HEK293 (cell line): ENCODE results near the gene FCHO1.

Experiments
- CTCF ChIA-PET: fragments of 350-600 bp; formaldehyde crosslinking; extraction: SDS; loops from one replicate; lab custom pipeline; 2021; ENCODE audit warnings: antibody characterized with exemption; lab: Yijun Ruan, JAX
- POLR2A ChIA-PET: fragments of 300-600 bp; formaldehyde crosslinking; extraction: SDS; loops from one replicate; lab custom pipeline; 2020; ENCODE audit warnings: antibody characterized with exemption, inconsistent platforms; lab: Yijun Ruan, JAX
- H3K27ac ChIP-seq: fragments of 200-500 bp; sonication (Bioruptor generic); 2 replicates; pipeline ENCODE4 v1.5.1; 2014; ENCODE audit warnings: low read depth, low read length, control low read depth, inconsistent platforms; ENCODE audit errors: extremely low read depth
- H3K36me3 ChIP-seq, 2 experiments: fragments of 200-500 bp in 1 of 2; sonication (Bioruptor generic) in 1 of 2; 1 replicate in 1 of 2; 2 replicates in 1 of 2; pipeline ENCODE4 v1.5.1; 2014 to 2017; ENCODE audit warnings: inconsistent platforms in 2 of 2, low read length in 2 of 2; ENCODE audit not compliant: control insufficient read depth in 2 of 2, insufficient read depth in 1 of 2
- H3K4me1 ChIP-seq: fragments of 200-500 bp; sonication (Bioruptor generic); 2 replicates; pipeline ENCODE4 v1.5.1; 2014; ENCODE audit warnings: mild to moderate bottlenecking, low read length, inconsistent platforms; ENCODE audit not compliant: control insufficient read depth, insufficient read depth
- H3K4me3 ChIP-seq: 2 replicates; pipeline ENCODE4 v1.5.1; 2011; ENCODE audit warnings: low read depth, mild to moderate bottlenecking, control low read depth, low read length, moderate library complexity
- H3K9me3 ChIP-seq: fragments of 200-500 bp; sonication (Bioruptor generic); 2 replicates; pipeline ENCODE4 v1.5.1; 2014; ENCODE audit warnings: low read depth, low read length, inconsistent platforms; ENCODE audit not compliant: control insufficient read depth, insufficient read depth
- KLF1 ChIP-seq: fragments of 450-650 bp; formaldehyde crosslinking; IDR thresholded peaks from 2 replicates; pipeline ENCODE4 v1.5.1; 2016; ENCODE audit warnings: missing biosample characterization, missing genetic modification characterization
- KLF16 ChIP-seq: fragments of 450-650 bp; formaldehyde crosslinking; IDR thresholded peaks from 2 replicates; pipeline ENCODE4 v1.5.1; 2017; ENCODE audit warnings: missing biosample characterization, missing genetic modification characterization
- KLF9 ChIP-seq: fragments of 450-650 bp; formaldehyde crosslinking; IDR thresholded peaks from 2 replicates; pipeline ENCODE4 v1.5.1; 2016; ENCODE audit warnings: missing biosample characterization, missing genetic modification characterization, low read depth
- OSR2 ChIP-seq: fragments of 450-650 bp; formaldehyde crosslinking; IDR thresholded peaks from 2 replicates; pipeline ENCODE4 v1.5.1; 2016; ENCODE audit warnings: missing biosample characterization, missing genetic modification characterization
- SP2 ChIP-seq: fragments of 450-650 bp; formaldehyde crosslinking; IDR thresholded peaks from 2 replicates; pipeline ENCODE4 v1.5.1; 2016; ENCODE audit warnings: missing biosample characterization, missing genetic modification characterization
- SP3 ChIP-seq: fragments of 450-650 bp; formaldehyde crosslinking; IDR thresholded peaks from 2 replicates; pipeline ENCODE4 v1.5.1; 2016; ENCODE audit warnings: missing biosample characterization, missing genetic modification characterization
- ZBTB6 ChIP-seq: fragments of 450-650 bp; formaldehyde crosslinking; IDR thresholded peaks from 2 replicates; pipeline ENCODE4 v1.5.1; 2017; ENCODE audit warnings: missing biosample characterization, missing genetic modification characterization
- ZNF24 ChIP-seq: fragments of 450-650 bp; formaldehyde crosslinking; IDR thresholded peaks from 2 replicates; pipeline ENCODE4 v1.5.1; 2016; ENCODE audit warnings: missing biosample characterization, missing genetic modification characterization
- ZNF366 ChIP-seq: fragments of 450-650 bp; formaldehyde crosslinking; conservative IDR thresholded peaks from 2 replicates; pipeline ENCODE4 v1.5.1; 2016; ENCODE audit warnings: missing biosample characterization, missing genetic modification characterization
- TF ChIP-seq, protein P1 (sequence below): fragments of 450-650 bp; formaldehyde crosslinking; IDR thresholded peaks from 2 replicates; pipeline ENCODE4 v1.5.1; 2016; ENCODE audit warnings: missing biosample characterization, missing genetic modification characterization
- TF ChIP-seq, protein P2 (sequence below): fragments of 450-650 bp; formaldehyde crosslinking; IDR thresholded peaks from 2 replicates; pipeline ENCODE4; 2016; ENCODE audit warnings: missing biosample characterization, missing genetic modification characterization
- TF ChIP-seq, protein P3 (sequence below): fragments of 450-650 bp; formaldehyde crosslinking; IDR thresholded peaks from 2 replicates; pipeline ENCODE4 v1.5.1; 2016; ENCODE audit warnings: missing biosample characterization, missing genetic modification characterization

The FCHO1 gene

DNA sequence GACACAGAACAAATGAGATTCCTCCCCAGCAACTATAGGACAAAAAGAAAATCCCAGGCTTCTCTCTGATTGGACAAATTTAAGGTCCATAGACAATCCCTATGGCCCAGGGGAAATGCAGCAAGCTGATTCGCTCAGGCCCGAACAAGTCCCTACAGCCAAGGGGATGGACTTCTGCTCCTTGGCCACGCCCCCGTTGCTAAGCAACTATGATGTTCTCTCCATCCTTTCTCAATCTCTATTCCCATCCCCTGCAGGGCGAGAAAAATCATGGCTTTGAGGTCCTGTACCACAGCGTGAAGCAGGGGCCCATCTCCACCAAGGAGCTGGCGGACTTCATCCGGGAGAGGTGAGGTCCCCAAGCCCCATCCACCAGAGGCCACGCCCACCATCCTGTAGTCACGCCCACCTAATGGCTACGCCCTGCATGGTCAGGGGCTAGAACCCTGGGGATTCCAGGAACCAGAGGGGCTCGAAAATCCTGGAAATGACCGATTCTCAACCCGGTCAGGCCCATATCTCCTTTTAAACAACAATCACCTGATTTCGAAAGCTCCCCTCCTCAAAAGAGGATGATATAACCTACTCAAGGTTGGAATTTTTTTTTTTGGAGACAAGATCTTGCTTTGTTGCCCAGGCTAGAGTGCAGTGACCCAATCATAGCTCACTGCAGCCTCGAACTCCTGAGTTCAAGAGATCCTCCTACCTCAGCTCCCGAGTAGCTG is 11.4 kb downstream of the FCHO1 start:
- CTCF ChIA-PET = interaction anchor here (0.6 to 3.0 kb wide), 5 partner anchors 13 to 321 kb away, joined by 3 to 14 read pairs (median 3); no protein-coding TSS in a partner anchor
- Histone ChIP-seq H3K9me3 (no peaks in the 10 kb centered on the region), H3K4me3 (no peak overlapping the region), H3K27ac (no peak overlapping the region), H3K4me1 (no peaks in the 10 kb centered on the region), H3K36me3 (no peaks in the 10 kb centered on the region)
- POLR2A ChIA-PET = interaction anchor here (0.6 to 1.0 kb wide), 2 partner anchors 43 to 64 kb away, joined by 3 to 8 read pairs; partner anchors contain the start of gene MAP1S
- TF ChIP-seq KLF9 (tag by site-specific recombination) (peak; percentile 94), KLF16 (tag by site-specific recombination) (peak; percentile 21; the same call in 1 of the 2 replicates), ZNF366 (peak; percentile 38), SP3 (tag by site-specific recombination) (peak; percentile 40; the same call in 1 of the 2 replicates), OSR2 (tag by site-specific recombination) (no peak), SP2 (tag by site-specific recombination) (peak; percentile 79)
- TF ChIP-seq, protein P1, sequence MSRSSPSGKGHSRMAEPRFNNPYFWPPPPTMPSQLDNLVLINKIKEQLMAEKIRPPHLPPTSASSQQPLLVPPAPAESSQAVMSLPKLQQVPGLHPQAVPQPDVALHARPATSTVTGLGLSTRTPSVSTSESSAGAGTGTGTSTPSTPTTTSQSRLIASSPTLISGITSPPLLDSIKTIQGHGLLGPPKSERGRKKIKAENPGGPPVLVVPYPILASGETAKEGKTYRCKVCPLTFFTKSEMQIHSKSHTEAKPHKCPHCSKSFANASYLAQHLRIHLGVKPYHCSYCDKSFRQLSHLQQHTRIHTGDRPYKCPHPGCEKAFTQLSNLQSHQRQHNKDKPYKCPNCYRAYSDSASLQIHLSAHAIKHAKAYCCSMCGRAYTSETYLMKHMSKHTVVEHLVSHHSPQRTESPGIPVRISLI (tag by site-specific recombination) = peak; percentile 57; the same call in 1 of the 2 replicates
- TF ChIP-seq, protein P2, sequence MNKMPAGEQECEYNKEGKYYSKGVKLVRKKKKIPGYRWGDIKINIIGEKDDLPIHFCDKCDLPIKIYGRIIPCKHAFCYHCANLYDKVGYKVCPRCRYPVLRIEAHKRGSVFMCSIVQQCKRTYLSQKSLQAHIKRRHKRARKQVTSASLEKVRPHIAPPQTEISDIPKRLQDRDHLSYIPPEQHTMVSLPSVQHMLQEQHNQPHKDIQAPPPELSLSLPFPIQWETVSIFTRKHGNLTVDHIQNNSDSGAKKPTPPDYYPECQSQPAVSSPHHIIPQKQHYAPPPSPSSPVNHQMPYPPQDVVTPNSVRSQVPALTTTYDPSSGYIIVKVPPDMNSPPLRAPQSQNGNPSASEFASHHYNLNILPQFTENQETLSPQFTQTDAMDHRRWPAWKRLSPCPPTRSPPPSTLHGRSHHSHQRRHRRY (tag by site-specific recombination) = no peak
- TF ChIP-seq, all 188 proteins: peak for 6

DNA sequence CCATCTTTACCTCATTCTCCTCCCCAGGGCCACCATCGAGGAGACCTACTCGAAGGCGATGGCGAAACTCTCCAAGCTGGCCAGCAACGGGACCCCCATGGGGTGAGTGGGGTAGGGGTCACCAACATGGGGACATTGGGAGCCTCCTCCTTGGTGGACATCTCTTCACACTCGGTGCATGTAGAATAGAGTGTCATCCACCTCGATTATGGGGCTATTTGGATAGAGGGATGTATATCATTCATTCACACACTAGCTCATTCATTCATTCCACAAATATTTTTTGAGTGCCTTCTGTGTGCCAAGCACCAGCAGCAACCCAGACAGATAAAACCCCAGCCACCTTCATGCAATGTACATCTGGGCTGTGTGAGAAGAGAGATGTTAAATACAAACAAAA is 13.1 kb downstream of the FCHO1 start:
- TF ChIP-seq ZNF24 (0 out of 2 replicates have a peak, but pooled peaks have one; percentile 21), ZBTB6 (tag by site-specific recombination) (no peak)
- ChIA-PET CTCF (interaction anchor here (0.5 to 0.7 kb wide), 4 partner anchors 30 to 512 kb away, joined by 3 read pairs; no protein-coding TSS in a partner anchor), POLR2A (no interaction called here)
- H3K4me1 ChIP-seq = no peaks in the 10 kb centered on the region
- no peaks in the 10 kb centered on the region for H3K9me3 ChIP-seq
- H3K27ac ChIP-seq = no peak overlapping the region
- no peaks in the 10 kb centered on the region for H3K36me3 ChIP-seq
- no peak overlapping the region for H3K4me3 ChIP-seq

DNA sequence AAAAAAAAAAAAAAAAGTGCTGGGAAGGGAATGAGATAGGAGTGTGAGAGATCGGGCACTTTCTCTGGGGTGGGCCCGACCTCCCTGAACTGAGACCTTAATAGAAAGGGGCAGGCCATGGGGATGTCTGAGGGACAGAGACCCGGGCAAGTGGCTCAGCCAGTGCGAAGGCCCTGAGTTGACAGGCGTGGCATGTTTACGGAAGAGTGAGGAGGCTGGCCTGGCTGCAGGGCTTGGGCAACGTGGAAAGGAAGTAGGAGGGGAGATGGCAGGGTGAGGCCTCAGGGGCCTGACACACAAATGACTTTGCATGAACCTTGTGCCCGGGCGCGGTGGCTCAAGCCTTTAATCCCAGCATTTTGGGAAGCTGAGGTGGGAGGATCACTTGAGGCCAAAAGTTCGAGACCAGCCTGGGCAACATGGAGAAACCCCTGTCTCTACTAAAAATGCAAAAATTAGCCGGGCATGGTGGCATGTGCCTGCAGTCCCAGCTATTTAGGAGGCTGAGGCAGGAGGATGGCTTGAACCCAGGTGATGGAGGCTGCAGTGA is 13.9 kb downstream of the FCHO1 start:
- TF ChIP-seq SP2 (tag by site-specific recombination) (0 out of 2 replicates have a peak, but pooled peaks have one; percentile 9), KLF1 (tag by site-specific recombination) (0 out of 2 replicates have a peak, but pooled peaks have one; percentile 15)
- TF ChIP-seq, protein P3, sequence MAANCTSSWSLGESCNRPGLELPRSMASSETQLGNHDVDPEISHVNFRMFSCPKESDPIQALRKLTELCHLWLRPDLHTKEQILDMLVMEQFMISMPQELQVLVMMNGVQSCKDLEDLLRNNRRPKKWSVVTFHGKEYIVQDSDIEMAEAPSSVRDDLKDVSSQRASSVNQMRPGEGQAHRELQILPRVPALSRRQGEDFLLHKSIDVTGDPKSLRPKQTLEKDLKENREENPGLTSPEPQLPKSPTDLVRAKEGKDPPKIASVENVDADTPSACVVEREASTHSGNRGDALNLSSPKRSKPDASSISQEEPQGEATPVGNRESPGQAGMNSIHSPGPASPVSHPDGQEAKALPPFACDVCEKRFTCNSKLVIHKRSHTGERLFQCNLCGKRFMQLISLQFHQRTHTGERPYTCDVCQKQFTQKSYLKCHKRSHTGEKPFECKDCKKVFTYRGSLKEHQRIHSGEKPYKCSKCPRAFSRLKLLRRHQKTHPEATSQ (tag by site-specific recombination) = no peak
- Histone ChIP-seq H3K4me1 (no peaks in the 10 kb centered on the region), H3K36me3 (no peaks in the 10 kb centered on the region), H3K27ac (no peak overlapping the region), H3K4me3 (no peak overlapping the region), H3K9me3 (no peaks in the 10 kb centered on the region)
- ChIA-PET CTCF (interaction anchor here (0.5 to 3.6 kb wide), 6 partner anchors 10 to 513 kb away, joined by 3 to 46 read pairs (median 6); no protein-coding TSS in a partner anchor), POLR2A (no interaction called here)
